Activated naive CD4-positive, alpha-beta T cell treated with anti-CD3 and anti-CD28 coated beads, Interleukin-2, amount 50 U/mL, for 16 hours (primary cell): ENCODE measurements around the gene AGBL1.
"Not testable (repeated sequence)": the region's sequence is repeated elsewhere in the genome, so short reads cannot be mapped to it uniquely, and the experiment has no call there.

ENCODE experiments used
- DNase-seq: peaks from one replicate; pipeline ENCODE4 v3.0.0-alpha.2; 2020

The AGBL1 gene

GRCh38 chr15:87032295-87032694, 952.6 kb downstream of the AGBL1 start:
- DNase-seq: no peak

GRCh38 chr15:87033056-87033455, 953.4 kb downstream of the AGBL1 start:
- DNase-seq: no peak

- DNase-seq: no peak
Observed at GRCh38 chr15:87034886-87035285, 955.2 kb downstream of the AGBL1 start.

GRCh38 chr15:87038404-87038803, 958.7 kb downstream of the AGBL1 start:
- DNase-seq: no peak

- DNase-seq: not testable (repeated sequence)
Observed at GRCh38 chr15:87042619-87043018, 962.9 kb downstream of the AGBL1 start.

GRCh38 chr15:87045746-87046145, 966.1 kb downstream of the AGBL1 start:
- DNase-seq: no peak

- no peak for DNase-seq
Observed at GRCh38 chr15:87047203-87047965, 967.7 kb downstream of the AGBL1 start.
